NCI-H524 treated with DMSO at 0.1 percent for 48 hours (cell line): ENCODE measurements around the gene GPRIN1.
"Not testable (repeated sequence)": the region's sequence is repeated elsewhere in the genome, so short reads cannot be mapped to it uniquely, and the experiment has no call there.

ENCODE experiments used
- DNase-seq: peaks from one replicate; lab custom pipeline; 2025; lab: John Stamatoyannopoulos, UW

Gene GPRIN1

GRCh38 chr5:176597417-176598389 lies 12.3 kb downstream of the GPRIN1 start:
- DNase-seq = no peak

- DNase-seq = no peak
Measured at GRCh38 chr5:176596689-176597416, 13.1 kb downstream of the GPRIN1 start.

GRCh38 chr5:176596069-176596644 lies 13.8 kb downstream of the GPRIN1 start:
- DNase-seq = no peak

- no peak for DNase-seq
Measured at GRCh38 chr5:176595386-176595943, 14.5 kb downstream of the GPRIN1 start.

- no peak for DNase-seq
Measured at GRCh38 chr5:176594554-176594953, 15.4 kb downstream of the GPRIN1 start.

- DNase-seq = no peak
Measured at GRCh38 chr5:176593273-176593869, 16.6 kb downstream of the GPRIN1 start.

GRCh38 chr5:176592573-176592972 lies 17.4 kb downstream of the GPRIN1 start:
- no peak for DNase-seq

GRCh38 chr5:176591667-176592066 lies 18.3 kb downstream of the GPRIN1 start:
- not testable (repeated sequence) for DNase-seq

GRCh38 chr5:176590035-176590717 lies 19.8 kb downstream of the GPRIN1 start:
- no peak for DNase-seq

GRCh38 chr5:176589039-176589769 lies 20.8 kb downstream of the GPRIN1 start:
- no peak for DNase-seq

- no peak for DNase-seq
Measured at GRCh38 chr5:176588297-176588696, 21.7 kb downstream of the GPRIN1 start.

GRCh38 chr5:176587398-176587797 lies 22.6 kb downstream of the GPRIN1 start:
- no peak for DNase-seq

GRCh38 chr5:176583076-176583475 lies 26.9 kb downstream of the GPRIN1 start:
- DNase-seq = no peak

GRCh38 chr5:176581361-176581760 lies 28.6 kb downstream of the GPRIN1 start:
- no peak for DNase-seq

- DNase-seq = no peak
Measured at GRCh38 chr5:176579323-176579722, 30.6 kb downstream of the GPRIN1 start.

GRCh38 chr5:176578391-176578808 lies 31.6 kb downstream of the GPRIN1 start:
- DNase-seq = no peak

- DNase-seq = no peak
Measured at GRCh38 chr5:176577312-176578176, 32.4 kb downstream of the GPRIN1 start.

GRCh38 chr5:176575488-176576422 lies 34.2 kb downstream of the GPRIN1 start:
- DNase-seq = no peak
